Activated T-cell treated with anti-CD3 and anti-CD28 coated beads, Interleukin-2, amount 50 U/mL, for 24 hours (primary cell): Measurements from ENCODE around the gene GPR151.
"Not testable (repeated sequence)": the region's sequence is repeated elsewhere in the genome, so short reads cannot be mapped to it uniquely, and the experiment has no call there.

Experiments used
- DNase-seq: peaks from one replicate; pipeline ENCODE4 v3.0.0-alpha.2; 2020
- H3K27ac Mint-ChIP-seq: 2 replicates; pipeline ENCODE4 v1.8.0; 2020; ENCODE audit warnings: mild to moderate bottlenecking, mixed read lengths
- H3K27me3 Mint-ChIP-seq: 2 replicates; pipeline ENCODE4 v1.8.0; 2020; ENCODE audit warnings: mixed read lengths
- H3K36me3 Mint-ChIP-seq: 2 replicates; pipeline ENCODE4 v1.8.0; 2020; ENCODE audit warnings: low read depth, mixed read lengths
- H3K4me1 Mint-ChIP-seq: 2 replicates; pipeline ENCODE4 v1.8.0; 2020; ENCODE audit warnings: low read depth, mixed read lengths
- H3K4me3 Mint-ChIP-seq: 2 replicates; pipeline ENCODE4 v1.8.0; 2020; ENCODE audit warnings: mild to moderate bottlenecking, moderate library complexity, mixed read lengths
- H3K9me3 Mint-ChIP-seq: 2 replicates; pipeline ENCODE4 v1.8.0; 2020; ENCODE audit warnings: mixed read lengths

GPR151 gene

DNA sequence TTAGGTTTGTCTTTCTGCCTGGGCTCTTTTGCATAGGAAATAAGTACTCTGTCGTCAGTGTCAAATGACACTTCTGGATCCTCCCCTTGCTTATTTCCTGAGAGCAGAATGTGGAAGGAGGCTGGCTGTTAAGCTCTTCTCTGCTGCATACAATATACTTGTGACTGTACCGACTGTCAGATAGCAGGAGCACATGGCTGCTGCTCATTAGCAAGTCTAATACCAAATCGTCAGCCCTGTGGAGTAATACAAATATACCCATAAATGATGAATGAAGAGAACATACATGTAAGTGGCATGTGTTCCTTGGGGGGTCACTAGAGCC lies at the start of gene GPR151:
Gene GPR151 (minus strand): TSS at position 40 of the 325 bp plus-strand sequence. CDS start 77 bp downstream, outside the sequence.
- Mint-ChIP-seq H3K4me1 (no peaks in the 10 kb centered on the region), H3K36me3 (peaks cover 26% of the 10 kb centered on the region), H3K27ac (peak within 1 kb of the TSS; percentile 6), H3K4me3 (no peak within 1 kb of the TSS), H3K9me3 (no peaks in the 10 kb centered on the region), H3K27me3 (peaks cover 3% of the 10 kb centered on the region)
- no peak for DNase-seq

DNA sequence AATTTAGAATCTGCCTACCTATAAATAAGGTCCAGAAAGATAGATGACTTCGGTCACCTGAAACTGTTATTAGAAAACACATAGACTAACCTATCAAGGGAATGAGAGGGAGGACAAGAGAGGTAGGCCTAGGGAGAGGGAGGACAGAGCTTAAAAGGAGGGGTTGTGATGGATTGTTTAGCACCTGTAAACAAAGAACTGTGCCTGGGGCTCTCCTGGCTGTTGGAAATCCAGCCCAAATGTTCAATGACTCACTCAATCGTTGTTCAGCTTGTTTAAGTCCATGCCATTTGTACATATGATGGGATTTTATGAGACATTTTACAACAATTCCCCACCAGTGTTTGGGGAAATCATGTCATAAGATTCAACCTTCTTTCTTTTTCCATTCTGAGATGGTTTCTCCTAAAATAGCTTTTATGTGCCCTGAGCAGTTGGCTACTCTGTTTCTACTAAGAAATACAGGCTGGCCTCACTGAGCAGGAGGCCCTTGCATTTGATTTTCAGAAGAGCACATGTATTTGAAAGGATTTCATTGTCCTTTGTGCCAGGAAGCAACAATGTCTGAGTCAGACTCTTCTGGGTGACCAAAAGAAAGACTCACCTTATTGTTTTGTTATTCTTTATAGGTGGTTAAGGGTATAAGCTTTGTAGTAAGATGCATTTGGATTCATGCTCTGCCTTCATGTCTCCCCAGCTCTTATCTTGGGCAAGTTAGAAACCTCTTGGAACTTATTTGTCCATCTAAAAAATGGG lies 48.2 kb upstream of the GPR151 start:
- no peak overlapping the region for H3K27ac Mint-ChIP-seq
- H3K4me1 Mint-ChIP-seq = peaks cover 5% of the 10 kb centered on the region
- DNase-seq = no peak
- no peaks in the 10 kb centered on the region for H3K9me3 Mint-ChIP-seq
- no peak overlapping the region for H3K4me3 Mint-ChIP-seq
- H3K36me3 Mint-ChIP-seq = no peaks in the 10 kb centered on the region
- H3K27me3 Mint-ChIP-seq = peaks cover 6% of the 10 kb centered on the region

DNA sequence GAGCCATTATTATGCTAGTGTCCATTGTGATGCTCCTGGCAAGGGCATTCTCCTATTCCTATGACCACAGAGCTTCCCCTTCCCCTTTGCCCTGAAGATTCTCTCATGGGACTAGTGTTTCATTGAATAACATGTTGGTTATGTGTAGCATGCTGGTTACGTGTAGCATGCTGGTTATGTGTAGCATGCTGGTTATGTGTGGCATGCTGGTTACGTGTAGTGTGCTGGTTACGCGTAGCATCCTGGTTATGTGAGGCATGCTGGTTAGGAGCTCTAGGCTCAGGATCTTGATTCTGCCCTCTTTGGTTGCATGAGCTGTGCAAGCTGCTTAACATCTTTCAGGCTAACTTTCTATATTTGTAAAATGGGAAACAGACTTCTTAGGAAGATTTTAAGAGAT lies 46.5 kb upstream of the GPR151 start:
- no peak for DNase-seq
- Mint-ChIP-seq H3K27ac (no peak overlapping the region), H3K4me3 (no peak overlapping the region), H3K36me3 (no peaks in the 10 kb centered on the region), H3K9me3 (no peaks in the 10 kb centered on the region), H3K4me1 (peaks cover 5% of the 10 kb centered on the region), H3K27me3 (peaks cover 6% of the 10 kb centered on the region)

DNA sequence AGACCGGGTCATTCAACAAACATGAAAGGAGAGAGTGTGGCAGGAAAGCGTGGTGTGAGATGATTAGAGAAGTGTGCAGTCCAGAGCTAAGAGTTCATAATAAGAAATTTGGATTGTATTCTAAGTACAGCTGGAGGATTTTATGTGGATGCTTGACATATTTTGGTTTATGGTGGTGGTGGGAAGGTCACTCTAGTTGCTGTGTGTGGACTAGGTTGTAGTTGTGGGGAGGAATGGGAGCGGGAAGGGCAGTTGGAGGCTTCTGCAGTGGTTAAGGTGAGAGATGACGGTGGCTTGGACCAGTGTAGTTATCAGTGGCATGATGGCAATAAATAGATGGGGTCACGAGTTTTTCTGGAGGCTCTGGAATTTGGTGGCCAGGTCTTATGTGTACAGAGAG lies 45.7 kb upstream of the GPR151 start:
- Mint-ChIP-seq H3K27me3 (peaks cover 6% of the 10 kb centered on the region), H3K27ac (no peak overlapping the region), H3K9me3 (no peaks in the 10 kb centered on the region), H3K36me3 (no peaks in the 10 kb centered on the region), H3K4me3 (no peak overlapping the region), H3K4me1 (peaks cover 5% of the 10 kb centered on the region)
- DNase-seq = no peak

DNA sequence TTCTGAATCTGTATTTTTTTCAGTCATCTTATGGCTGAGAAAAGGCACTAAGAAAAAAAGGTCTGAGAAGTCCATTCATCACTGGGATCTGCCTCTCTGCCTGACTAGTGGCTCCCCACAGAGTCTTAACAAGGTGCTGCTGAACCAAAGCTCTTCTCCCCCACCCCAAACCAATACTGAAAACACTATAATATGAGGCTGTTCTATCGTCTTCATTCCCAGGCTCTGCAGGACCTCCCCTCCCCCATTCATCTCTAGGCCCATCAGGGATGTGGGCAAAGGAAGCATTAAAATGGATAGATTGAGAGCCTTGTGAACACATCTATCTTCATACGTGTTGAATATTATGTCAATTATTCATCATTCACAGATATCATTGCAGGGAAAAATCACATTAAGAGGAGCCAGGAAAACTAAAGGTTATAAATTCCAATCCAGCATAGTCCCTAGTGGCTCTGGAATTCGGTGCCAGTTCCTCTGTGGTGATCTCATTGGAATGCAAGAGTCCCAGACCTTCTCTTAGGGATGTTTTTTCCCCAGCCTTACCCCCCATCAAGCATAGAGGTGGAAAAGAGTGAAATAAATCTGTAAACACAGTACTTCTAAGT lies 44.3 kb upstream of the GPR151 start:
- no peak overlapping the region for H3K27ac Mint-ChIP-seq
- H3K27me3 Mint-ChIP-seq = peaks cover 8% of the 10 kb centered on the region
- no peaks in the 10 kb centered on the region for H3K4me1 Mint-ChIP-seq
- H3K36me3 Mint-ChIP-seq = no peaks in the 10 kb centered on the region
- no peak overlapping the region for H3K4me3 Mint-ChIP-seq
- no peaks in the 10 kb centered on the region for H3K9me3 Mint-ChIP-seq
- no peak for DNase-seq

DNA sequence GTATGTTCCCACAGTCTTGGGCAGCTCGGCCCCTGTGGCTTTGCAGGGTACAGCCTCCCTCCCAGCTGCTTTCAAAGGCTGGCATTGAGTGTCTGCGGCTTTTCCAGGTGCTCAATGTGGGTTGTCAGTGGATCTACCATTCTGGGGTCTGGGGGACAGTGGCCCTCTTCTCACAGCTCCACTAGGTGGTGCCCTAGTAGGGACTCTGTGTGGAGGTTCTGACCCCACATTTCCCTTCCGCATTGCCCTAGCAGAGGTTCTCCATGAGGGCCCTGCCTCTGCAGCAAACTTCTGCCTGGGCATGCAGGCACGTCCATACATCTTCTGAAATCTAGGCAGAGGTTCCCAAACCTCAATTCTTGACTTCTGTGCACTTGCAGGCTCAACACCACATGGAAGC lies 40.9 kb upstream of the GPR151 start:
- DNase-seq = not testable (repeated sequence)

DNA sequence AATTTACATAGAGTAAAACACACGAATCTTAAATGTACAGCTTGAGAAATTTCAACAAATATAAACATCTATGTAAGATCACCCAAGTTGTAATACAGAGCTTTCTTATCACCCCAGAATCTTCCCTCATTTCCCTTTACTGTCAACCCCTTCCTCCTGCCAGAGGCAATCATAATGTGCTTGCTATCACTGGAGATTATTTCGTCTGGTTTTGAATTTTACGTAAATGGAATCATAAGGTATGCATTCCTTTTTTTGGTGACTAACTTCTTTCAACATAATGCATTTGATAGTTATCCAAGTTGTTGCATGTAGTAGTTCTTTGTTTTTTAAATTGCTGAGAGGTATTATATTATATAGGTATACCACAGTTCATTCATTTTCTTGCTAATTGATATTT lies 37.5 kb upstream of the GPR151 start:
- Mint-ChIP-seq H3K4me3 (no peak overlapping the region), H3K9me3 (no peaks in the 10 kb centered on the region), H3K27me3 (peaks cover 21% of the 10 kb centered on the region), H3K27ac (no peak overlapping the region), H3K4me1 (no peaks in the 10 kb centered on the region), H3K36me3 (no peaks in the 10 kb centered on the region)
- DNase-seq = no peak

More for the DNA sequence above, 40.9 kb upstream of the GPR151 start:
- not testable (repeated sequence) for H3K4me1 Mint-ChIP-seq, H3K4me3 Mint-ChIP-seq, H3K27ac Mint-ChIP-seq, H3K36me3 Mint-ChIP-seq, H3K9me3 Mint-ChIP-seq
- H3K27me3 Mint-ChIP-seq = peaks cover 15% of the 10 kb centered on the region

DNA sequence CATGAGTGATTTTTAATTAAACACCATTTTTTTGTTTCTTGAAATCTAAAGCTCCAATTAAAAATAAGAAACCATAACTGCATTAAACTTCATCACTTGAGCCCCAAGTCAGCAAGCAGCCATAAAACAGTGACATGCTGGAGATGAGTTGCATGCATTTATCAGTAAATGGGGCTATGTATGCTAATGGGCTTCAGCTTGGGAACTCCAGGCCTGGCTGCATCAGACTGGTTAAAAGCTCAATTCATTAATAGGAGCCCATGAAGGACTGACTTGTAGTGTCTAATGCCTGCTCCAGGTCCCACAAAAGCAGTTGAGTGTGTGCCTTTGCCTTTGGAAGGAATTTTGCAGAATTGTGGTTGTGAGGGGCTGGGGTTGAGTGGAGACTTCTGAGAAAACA lies 33.6 kb upstream of the GPR151 start:
- Mint-ChIP-seq H3K27ac (no peak overlapping the region), H3K4me1 (no peaks in the 10 kb centered on the region), H3K9me3 (no peaks in the 10 kb centered on the region), H3K4me3 (no peak overlapping the region), H3K27me3 (peaks cover 19% of the 10 kb centered on the region), H3K36me3 (no peaks in the 10 kb centered on the region)
- no peak for DNase-seq

DNA sequence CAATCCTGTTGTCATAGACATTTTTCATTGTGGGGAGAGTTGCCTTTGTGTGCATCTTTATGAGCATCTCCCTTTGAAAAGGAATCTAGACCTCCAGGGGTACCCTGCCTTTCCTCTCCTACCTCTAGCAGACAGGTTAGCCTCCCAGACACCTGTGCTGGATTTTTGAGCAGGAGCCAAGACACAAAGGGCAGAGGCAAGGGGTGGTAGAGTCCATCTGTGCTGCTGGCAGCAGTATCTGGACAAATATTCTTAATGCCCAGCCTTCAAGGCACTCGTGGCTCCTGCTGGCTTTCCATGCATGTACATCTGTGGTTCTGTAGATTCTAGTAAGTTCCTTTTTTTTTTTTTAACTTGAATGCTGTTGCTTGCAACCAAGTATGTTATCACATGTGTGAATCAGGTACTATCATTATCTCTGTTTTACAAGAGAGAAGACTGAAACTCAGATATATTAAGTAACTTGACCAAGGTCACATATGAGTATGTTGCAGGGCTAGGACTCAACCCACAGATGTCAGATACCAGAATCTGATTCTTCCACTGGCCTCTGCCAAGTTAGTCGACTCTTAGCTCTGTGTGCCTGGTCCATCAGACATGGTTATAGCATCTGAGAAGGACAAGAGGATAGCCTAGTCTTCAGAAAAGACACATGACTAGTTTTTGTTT lies 32.9 kb upstream of the GPR151 start:
- Mint-ChIP-seq H3K27me3 (peaks cover 14% of the 10 kb centered on the region), H3K4me3 (no peak overlapping the region), H3K4me1 (no peaks in the 10 kb centered on the region), H3K36me3 (no peaks in the 10 kb centered on the region), H3K9me3 (no peaks in the 10 kb centered on the region), H3K27ac (no peak overlapping the region)
- DNase-seq = no peak

DNA sequence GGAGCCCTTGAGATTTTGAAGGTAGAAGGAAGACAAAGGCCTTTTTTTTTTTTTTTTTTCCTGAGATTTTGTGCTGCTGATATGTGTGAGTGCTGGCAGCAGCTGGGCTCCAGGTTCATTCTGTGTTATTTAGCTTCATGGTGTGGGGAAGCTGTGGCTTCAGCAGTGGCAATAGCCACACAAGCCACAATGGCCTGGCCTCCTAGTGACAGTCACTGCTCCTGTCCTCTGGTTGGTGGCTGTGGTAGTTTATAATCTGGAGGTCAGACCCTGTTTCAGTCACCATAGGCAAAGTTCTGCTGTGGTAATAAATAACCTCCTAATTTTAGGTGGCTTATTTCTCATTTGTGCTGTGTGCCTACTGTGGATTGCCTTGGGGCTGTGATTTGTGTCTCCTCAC lies 28.2 kb upstream of the GPR151 start:
- peaks cover 2% of the 10 kb centered on the region for H3K4me1 Mint-ChIP-seq
- no peak overlapping the region for H3K4me3 Mint-ChIP-seq
- no peaks in the 10 kb centered on the region for H3K36me3 Mint-ChIP-seq
- no peaks in the 10 kb centered on the region for H3K9me3 Mint-ChIP-seq
- no peak overlapping the region for H3K27ac Mint-ChIP-seq
- DNase-seq = no peak
- H3K27me3 Mint-ChIP-seq = peaks cover 4% of the 10 kb centered on the region

DNA sequence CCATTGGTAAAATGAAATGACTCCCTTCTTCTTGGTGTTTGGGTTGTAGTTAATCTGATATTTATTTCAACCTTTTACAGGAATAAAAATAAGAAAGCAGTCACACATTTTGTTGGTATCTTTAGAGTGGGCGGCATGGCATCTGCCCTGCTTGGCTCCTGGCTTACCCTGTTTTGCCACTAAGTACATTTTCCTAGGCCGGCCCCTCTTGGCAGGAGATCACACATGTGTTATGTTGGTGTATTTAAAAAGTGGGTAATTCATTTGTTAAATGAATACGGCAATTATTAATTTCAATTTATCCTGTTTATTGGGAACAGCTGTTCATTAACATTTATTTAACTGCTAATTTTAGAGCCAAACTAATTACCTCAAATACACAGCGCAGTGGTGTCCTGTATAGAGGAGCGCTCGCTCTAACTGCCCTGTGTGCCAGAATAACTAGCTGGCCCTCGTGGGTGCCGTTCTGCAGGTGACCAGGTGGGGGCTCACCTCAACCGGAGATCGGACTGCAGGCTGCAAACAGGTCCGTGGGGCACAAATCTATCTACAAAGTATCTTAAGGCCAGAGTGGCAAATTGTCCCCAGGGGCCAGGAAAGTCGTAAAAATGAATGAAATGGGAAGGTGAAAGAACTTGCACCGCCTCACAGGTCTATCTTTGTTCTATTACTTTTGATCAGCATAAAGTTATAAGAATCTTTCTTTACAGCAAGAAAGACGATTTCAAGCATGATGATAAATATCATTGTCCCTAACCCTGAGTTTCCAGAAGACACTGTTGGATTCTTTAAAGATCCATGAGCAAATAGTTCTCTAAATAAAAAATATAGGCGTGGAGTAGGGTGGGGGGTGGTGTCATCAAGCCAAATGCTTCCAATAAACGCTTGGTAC lies 26.2 kb upstream of the GPR151 start:
- no peaks in the 10 kb centered on the region for H3K9me3 Mint-ChIP-seq
- H3K36me3 Mint-ChIP-seq = no peaks in the 10 kb centered on the region
- H3K4me1 Mint-ChIP-seq = peaks cover 2% of the 10 kb centered on the region
- no peaks in the 10 kb centered on the region for H3K27me3 Mint-ChIP-seq
- no peak overlapping the region for H3K4me3 Mint-ChIP-seq
- H3K27ac Mint-ChIP-seq = no peak overlapping the region
- peak; percentile 79 for DNase-seq

DNA sequence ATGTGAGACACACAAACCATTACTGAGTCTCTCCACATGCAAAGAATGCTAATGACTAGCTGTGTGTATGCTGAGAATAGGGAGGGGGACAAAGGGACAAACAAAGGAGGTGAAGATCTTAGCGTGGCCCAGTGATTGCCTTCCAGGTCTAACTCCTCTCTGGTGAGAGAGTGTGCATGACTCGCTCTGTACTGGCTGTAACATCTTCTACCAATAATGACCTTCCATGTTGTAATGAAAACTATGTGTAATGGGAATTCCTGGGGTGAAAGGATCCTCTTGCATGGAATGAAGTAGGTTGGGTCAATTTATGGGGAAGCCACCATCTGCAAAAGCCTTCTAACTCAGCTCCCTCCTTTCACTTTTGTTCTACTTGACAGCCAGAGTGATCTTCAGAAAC lies 24.4 kb upstream of the GPR151 start:
- Mint-ChIP-seq H3K4me1 (peaks cover 2% of the 10 kb centered on the region), H3K9me3 (no peaks in the 10 kb centered on the region), H3K27ac (no peak overlapping the region), H3K4me3 (no peak overlapping the region), H3K27me3 (no peaks in the 10 kb centered on the region), H3K36me3 (no peaks in the 10 kb centered on the region)
- no peak for DNase-seq

DNA sequence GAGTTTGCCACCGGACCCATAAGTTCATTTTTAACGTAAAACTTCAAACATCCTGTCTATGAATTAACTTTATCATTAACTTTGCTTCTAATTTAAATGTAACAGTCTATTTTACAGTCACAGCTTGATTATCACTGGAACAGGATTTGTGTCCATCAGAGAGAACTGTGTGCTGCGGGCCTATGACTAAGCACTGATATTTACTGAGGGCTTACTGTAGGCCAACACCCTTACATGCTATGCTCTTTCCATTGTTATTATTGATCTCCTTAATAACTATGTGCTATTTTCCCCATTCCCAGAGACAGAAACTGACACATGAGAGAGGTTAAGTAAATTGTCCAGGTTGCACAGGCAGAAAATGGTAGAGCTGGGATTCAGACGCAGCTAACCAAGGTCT lies 24.0 kb upstream of the GPR151 start:
- Mint-ChIP-seq H3K36me3 (no peaks in the 10 kb centered on the region), H3K4me3 (no peak overlapping the region), H3K4me1 (peaks cover 2% of the 10 kb centered on the region), H3K27ac (no peak overlapping the region), H3K27me3 (no peaks in the 10 kb centered on the region), H3K9me3 (no peaks in the 10 kb centered on the region)
- DNase-seq = no peak

DNA sequence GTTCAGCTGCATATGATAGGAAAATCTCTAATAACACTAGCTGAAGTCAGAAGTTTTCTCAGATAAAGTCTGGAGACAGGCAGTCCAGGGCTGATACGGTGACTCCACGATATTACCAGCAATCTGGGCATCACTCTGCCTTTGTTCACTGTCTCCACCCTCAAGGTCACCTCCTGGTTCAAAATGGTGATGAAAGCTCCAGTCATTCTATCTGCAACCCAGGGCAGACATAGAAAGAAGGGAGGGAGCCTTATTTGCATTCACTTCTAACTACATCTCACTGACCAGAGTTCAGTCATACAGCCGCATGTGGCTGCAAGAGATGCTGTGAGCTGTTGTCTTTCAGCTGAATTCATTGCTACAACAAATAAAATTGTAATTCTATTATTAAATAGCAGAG lies 22.4 kb upstream of the GPR151 start:
- DNase-seq = no peak
- Mint-ChIP-seq H3K27me3 (no peaks in the 10 kb centered on the region), H3K4me3 (no peak overlapping the region), H3K36me3 (no peaks in the 10 kb centered on the region), H3K27ac (no peak overlapping the region), H3K4me1 (peaks cover 2% of the 10 kb centered on the region), H3K9me3 (no peaks in the 10 kb centered on the region)
